NT2/D1 (cell line): ENCODE measurements around the gene TGFB2.

Experiments
- SUZ12 ChIP-seq: IDR thresholded peaks from 2 replicates; pipeline ENCODE4 v1.6.1; 2011; ENCODE audit not compliant: insufficient read length, insufficient read depth; ENCODE audit errors: extremely low read depth
- YY1 ChIP-seq: IDR thresholded peaks from 2 replicates; pipeline ENCODE4 v1.6.1; 2011; ENCODE audit not compliant: insufficient read length, insufficient read depth
- ZNF274 ChIP-seq: IDR thresholded peaks from 2 replicates; pipeline ENCODE4 v1.6.1; 2011; ENCODE audit warnings: mild to moderate bottlenecking, low read depth, low read length

DNA sequence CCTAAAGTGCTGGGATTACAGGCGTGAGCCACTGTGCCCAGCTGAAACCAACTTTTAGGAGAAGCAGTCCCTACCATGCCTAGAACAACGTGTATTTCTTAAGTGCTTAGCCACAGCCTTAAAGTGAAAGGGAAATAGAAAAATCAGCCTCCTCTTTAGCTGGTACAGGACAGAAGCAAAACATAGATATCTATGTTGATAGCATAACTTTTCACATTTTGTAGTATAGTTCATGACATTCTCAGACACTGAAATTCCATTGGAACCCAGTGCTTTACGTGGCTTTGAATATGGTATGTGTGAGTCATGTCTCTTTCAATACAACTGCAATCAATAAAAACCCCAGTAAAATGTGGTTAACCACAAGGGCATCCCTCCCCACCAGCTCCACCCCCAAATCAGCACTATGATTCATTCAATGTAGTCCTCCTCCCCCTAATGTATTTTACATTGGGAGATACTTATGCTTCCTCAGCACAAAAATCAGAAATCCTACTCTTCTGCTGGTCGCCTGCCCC is 32.1 kb downstream of the TGFB2 start:
- TF ChIP-seq ZNF274 (no peak), SUZ12 (no peak), YY1 (no peak)
